Right lung (tissue), 5 donors: ENCODE data around the gene MYO1G. TPM values are rescaled to one million over a fixed set of nuclear protein-coding genes. Genes with fewer than 3 reads are reported as not detected.
"Not testable (repeated sequence)": the region's sequence is repeated elsewhere in the genome, so short reads cannot be mapped to it uniquely, and the experiment has no call there.

ENCODE experiments used
- DNase-seq, 2 donors: peaks; one replicate each; pipeline ENCODE4 v3.0.0-alpha.2; 2013
- polyA plus RNA-seq, 5 donors: library from polyadenylated mRNA; unstranded; fragments of 120-200 nt; gene quantifications; one replicate each; pipeline versions ENCODE4 v1.2.1 to v1.2.3, GENCODE V29; 2013; ENCODE audit warnings: inconsistent platforms in 1 of 5, low replicate concordance in 1 of 5; ENCODE audit not compliant: insufficient read length in 5 of 5, insufficient read depth in 1 of 5

Gene MYO1G
- polyA plus RNA-seq, 5 donors = 0.86 to 1.8 (median 1.5) TPM

DNA sequence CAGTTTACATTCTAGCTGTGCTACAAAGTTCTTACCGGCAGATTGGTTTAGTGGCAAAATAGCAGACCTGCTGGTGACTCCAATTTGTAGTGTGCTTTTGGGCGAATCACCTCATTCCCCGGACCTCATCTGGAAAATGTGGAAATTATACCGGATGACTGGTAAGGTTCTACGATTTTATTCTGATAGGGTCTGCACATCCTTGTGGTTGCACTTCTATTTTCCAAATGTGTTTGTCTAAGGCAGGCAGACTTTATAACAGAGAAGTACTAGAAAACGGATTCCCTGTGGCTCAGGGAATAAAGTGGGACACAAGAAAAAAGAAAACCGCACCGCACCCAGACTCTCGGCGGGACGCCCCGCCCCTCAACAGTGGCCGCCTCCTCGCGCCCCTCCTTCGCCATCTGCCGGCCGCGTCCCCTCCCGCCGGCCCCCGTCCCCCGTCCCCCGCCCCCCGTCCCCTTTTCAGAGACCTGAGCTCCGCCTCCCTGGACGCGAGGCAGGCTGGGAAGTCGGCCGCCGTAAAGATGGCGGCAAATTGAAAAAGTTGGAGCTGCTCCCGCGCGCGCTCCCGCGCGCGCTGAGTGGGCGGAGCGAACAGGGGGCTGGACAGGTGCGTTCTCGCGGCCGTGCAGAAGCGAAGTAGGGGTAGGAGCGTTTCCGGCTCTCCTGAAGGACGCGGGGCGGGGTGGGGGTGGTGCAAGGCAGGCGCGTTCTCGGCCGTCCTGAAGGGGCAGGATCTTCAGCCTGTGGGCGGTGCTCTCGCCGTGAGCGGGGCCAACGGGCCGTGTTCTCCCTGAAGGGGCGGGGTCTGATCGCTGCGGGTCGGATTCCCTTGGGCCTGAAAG, 20.7 kb upstream of the MYO1G start:
- peak; percentile 99 for DNase-seq

DNA sequence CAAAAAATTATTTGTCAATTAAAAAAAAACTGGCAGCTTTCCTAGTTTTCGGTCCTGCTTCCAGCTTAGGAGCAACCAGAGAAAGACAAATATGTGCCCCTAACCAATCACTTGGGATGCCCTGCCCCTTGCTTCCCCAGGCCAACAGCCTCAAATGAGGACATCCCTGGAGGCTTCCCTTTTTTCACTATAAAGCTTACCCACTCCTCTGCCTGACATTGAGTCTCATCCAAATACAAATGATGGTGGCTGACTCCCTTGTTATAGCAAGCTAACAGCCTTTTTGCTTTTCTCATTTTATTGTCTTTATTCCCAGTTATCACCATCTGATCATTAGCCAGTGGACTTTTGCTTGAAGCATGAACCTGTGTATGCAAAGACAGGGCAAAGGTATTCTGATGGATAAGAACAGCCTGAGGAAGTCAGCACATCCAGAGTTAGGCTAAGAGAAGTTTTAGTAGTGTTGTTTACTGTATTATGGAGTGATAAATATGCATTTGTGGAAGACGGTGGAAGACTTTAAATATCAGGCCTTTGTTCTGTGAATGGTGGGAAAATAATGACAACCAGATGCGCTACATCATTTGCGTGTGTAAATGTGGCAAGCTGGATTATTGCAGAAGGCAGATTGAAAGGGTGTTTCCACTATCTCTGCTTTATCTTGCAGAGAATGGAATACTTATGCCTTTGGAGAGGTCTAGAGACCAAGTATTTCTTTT, 19.5 kb upstream of the MYO1G start:
- DNase-seq = no peak

DNA sequence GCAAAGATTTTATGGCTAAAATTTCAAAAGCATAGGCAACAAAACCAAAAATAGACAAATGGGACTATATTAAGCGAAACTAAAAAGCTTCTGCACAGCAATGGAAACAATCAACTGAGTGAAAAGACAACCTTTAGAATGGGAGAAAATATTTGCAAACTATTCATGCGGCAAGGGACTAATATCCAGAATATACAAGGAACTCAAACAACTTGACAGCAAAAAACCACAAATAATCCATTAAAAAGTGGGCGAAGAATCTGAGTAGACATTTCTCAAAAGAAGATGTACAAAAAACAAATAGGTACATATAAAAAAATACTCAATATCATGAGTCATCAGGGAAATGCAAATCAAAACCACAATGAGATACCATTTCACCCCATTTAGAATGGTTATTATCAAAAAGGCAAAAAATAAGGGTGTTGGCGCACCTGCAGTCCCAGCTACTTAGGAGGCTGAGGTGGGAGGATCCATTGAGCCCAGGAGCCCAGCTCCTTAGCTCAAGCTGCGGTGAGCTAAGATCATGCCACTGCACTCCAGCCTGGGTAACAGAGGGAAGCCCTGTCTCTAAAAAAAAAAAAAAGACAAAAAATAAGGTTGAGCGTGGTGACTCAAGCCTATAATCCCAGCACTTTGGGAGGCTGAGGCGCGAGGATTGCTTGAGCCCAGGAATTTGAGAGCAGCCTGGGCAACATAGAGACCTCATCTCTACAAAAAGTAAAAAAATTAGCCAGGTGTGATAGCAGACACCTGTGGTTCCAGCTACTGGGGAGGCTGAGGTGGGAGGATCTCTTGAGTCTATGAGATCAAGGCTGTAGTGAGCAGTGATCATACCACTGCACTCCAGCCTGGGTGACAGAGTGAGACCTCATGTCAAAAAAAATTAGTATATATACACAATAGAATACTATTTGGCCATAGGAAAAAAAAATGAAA, 17.0 kb upstream of the MYO1G start:
- DNase-seq = no peak

DNA sequence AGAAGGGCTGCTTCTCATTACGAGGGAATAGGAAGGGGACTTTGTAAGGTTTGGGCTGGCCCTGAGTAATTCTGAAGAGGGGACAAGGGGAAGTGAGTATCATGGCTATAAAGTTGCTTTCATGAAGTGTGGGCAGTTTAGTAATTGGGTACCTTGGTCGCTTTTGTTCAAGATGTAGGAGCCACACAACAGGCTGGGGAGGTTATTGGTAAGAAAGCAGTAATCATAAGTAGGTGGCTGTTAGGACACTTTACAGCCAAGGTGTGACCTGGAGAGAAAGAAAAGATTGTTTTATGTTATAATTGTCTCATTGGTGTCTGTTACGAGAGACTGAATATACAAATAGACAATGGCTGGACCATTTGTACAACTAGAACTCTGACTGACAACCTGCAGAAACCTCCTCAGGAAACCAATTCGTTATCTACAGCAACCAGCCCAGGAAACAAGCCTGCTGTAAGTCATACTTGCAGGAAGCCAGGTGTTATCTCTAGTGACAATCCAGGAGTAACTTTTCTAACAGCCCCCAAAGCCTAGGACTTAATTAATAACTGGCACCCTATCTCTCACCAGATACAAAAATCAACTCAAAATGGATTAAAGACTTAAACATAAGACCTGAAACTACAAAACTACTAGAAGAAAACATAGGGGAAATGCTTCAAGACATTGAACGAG, 16.2 kb upstream of the MYO1G start:
- no peak for DNase-seq

DNA sequence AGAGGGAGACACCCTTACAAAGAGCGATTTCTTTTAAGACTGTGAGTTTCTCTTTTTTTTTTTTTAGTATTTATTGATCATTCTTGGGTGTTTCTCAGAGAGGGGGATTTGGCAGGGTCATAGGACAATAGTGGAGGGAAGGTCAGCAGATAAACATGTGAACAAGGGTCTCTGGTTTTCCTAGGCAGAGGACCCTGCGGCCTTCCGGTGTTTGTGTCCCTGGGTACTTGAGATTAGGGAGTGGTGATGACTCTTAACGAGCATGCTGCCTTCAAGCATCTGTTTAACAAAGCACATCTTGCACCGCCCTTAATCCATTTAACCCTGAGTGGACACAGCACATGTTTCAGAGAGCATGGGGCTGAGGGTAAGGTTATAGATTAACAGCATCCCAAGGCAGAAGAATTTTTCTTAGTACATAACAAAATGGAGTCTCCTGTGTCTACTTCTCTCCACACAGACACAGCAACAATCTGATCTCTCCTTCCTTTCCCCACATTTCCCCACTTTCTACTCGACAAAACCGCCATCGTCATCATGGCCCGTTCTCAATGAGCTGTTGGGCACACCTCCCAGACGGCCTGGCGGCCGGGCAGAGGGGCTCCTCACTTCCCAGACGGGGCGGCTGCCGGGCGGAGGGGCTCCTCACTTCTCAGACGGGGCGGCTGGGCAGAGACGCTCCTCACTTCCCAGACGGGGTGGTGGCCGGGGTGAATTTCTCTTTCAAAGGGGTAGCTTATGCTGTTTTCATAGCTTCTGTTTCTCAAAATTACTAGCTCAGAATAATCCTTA, 13.4 kb upstream of the MYO1G start:
- not testable (repeated sequence) for DNase-seq

DNA sequence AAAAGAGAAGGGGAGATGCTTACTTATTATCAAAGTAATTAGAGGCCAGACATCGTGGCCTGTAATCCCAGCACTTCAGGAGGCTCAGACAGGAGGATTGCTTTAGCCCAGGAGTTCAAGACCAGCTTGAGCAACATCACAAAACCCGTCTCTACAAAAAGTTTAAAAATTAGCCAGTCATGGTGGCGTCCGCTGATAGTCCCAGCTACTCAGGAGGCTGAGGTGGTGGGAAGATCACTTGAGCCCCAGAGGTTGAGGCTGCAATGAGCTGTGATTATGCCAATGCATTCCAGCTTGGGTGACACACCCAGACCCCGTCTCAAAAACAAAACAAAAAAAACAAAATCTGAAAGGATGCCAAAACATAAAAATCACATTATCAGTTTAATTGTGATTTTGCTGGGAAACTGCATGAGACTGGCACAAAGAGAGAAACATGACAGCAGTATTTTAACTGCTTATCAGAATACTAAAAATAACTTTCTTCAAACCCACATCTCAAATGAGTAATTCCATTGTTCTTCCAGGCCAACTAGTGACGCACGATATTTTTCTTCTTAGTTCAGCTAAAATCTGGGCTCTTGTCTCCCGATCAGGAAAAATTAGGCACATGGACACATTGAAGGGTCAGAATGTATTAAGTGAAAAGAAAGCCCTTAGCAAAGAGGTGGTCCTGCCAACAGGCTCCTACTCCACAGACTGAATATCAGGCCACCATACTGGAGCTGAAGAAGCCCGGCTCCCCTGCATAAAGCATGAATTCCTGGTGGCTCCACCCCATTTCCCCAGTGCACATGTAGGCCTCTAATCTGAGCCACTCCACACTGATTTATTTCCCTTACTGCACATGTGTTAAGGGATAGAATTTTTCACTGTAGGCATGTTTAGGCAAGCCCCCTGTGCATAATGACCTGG, 11.6 kb upstream of the MYO1G start:
- DNase-seq = no peak

DNA sequence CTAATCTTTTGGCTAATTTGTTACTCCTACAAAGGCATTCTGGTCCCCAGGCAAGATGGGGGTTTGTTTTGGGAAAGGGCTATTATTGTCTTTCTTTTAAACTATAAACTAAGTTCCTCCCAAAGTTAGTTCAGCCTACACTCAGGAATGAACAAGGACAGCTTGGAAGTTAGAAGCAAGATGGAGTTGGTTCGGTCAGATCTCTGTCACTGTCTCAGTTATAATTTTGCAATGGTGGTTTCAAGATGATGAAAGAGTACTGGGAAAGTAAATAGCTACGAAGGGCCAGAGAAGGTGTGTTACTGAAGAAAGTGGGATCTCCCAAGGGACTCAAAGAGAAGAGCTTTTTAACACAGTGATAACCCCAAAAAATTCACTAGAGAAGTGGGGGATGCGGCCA, 10.3 kb upstream of the MYO1G start:
- DNase-seq = no peak

DNA sequence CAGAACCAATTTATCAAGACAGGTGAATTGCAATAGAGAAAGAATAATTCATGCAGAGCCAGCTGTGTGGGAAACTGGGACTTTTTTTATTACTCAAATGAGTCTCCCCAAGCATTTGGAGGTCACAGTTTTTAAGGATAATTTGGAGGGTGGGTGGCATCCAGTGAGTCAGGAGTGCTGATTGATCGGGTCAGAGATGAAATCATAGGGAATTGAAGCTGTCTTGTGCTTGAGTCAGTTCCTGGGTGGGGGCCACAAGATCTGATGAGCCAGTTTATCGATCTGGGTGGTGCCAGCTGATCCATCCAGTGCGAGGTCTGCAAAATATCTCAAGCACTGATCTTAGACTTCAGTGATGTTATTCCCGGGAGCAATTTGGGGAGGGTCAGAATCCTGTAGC, 9.9 kb upstream of the MYO1G start:
- DNase-seq = no peak

DNA sequence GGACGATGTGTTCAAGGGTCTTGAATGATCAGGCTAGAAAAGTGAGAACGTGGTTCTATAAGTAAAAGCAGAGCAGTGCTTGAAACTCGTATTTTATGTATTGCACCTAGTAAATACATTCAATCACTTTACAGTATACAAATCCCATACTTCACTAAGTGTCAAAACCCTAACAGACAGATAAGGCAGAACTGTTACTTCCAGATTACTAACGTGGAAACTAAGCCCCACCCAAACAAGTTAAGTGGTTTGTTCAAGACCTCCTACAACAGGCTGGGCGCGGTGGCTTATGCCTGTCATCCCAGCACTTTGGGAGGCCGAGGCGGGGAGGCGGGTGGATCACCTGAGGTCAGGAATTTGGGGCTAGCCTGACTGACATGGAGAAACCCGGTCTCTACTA, 9.2 kb upstream of the MYO1G start:
- no peak for DNase-seq

DNA sequence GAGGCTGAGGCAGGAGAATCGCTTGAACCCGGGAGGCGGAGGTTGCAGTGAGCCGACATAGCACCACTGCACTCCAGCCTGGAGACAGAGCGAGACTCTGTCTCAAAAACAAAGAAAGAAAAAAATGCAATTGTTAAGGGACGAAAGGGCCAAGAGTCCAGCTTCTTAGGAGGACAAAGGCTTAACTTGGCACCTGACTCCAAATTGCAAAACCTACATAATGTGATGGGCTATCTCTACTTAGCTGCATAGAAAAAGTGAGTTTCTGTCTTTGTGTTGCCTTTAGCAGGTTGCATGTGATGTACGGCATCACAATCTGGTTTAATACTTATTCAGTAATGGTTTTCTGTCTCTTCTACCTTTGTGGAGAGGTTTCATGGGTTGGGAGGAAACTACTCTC, 8.6 kb upstream of the MYO1G start:
- no peak for DNase-seq

DNA sequence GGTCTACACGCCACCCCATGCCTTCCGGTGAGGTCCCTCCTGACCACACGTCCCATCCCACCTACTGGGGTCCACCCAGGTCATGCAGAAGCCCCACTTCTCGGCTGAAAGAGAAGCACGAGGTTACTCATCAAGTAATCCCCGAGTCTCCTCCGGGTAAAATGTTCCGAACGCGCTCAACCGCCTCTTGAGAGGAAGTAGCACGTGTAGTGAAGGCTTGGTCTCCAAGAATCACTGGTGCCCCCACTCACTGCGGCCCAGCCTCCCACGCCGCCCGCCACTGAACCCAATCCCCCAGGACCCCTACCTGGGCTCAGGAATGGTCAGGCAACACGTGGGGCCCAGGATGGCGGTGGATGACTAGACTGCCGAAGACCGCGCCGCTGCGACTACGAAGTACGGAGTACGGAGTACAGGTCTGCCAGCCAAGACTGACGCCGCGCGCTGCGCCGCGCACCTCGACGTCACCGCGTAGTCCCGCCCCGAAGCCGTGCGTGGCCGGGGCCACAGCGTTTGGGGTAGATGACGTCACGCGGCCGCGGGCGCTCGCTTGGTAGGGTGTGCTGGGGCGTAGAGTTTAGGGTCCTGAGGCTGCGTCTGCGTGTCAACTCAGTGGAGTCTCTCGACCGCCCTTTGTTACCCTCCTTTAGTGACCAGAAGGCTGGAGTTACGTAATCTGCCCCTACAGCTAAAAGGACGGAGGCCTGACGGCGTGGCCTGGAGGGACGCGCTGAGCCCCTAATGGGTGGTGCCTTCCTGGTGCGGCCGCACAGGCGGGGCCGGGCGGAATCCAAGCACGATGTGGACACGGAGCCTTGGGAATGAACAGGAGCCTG, 7.6 kb upstream of the MYO1G start:
- peak; percentile 95 to 96 for DNase-seq

DNA sequence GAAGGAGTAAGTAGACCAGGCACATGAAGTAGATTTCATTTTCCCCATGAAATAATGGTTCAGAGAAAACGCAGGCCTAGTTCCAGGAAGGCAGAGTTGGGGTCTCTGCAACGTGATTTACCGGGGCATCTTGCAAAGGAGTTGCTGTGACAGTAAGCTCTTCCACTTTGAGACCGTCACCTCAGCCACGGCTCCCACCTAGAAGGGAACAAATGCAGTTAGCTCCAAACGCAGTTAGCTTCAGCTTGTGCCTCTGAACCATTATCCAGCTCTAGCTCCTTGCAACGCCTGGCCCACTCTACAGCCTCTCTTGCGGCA, 7.0 kb upstream of the MYO1G start:
- no peak for DNase-seq

DNA sequence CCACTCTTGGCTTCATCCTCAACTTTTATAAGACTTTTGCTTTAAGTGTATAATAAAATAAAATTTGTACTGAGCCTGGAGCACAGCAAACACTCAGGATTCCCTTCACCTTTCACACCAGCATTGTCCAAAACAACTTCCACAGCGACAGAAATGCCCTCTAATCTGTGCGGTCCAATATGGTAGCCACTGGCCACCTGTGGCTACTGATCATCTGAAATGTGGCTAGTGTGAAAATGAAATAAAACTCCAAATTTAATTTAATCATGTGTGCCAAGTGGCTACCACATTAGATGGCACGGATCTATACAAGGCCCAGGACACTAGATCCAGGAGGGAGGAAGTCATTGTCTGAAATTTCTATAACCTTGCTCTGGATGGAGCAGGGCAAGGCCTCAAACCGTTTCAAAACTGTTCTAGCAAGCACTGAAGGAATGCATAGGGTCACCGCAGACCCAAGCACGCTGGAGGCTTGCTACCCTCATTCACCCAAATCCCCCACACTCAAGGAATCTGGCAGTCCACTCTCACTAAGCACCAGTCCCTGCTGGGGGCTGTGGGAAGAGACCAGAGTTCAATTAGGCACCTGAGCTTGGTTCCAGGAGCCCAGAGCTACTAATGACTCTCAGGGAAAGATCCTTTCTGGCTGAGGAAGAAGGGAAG, 6.3 kb upstream of the MYO1G start:
- DNase-seq = no peak

DNA sequence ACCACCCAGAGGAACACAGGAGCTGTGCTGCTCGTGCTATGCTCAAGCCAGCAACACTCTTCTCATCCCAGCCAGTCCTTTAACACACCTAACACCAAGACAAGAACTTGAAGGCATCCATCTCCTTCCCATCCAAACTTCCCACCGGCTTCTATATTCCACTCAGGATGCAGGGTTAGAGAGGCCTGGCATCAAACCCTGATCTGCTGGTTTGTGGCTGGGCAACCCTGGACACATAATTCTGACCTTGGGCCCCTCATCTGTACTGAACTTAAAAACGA, 5.6 kb upstream of the MYO1G start:
- no peak for DNase-seq

DNA sequence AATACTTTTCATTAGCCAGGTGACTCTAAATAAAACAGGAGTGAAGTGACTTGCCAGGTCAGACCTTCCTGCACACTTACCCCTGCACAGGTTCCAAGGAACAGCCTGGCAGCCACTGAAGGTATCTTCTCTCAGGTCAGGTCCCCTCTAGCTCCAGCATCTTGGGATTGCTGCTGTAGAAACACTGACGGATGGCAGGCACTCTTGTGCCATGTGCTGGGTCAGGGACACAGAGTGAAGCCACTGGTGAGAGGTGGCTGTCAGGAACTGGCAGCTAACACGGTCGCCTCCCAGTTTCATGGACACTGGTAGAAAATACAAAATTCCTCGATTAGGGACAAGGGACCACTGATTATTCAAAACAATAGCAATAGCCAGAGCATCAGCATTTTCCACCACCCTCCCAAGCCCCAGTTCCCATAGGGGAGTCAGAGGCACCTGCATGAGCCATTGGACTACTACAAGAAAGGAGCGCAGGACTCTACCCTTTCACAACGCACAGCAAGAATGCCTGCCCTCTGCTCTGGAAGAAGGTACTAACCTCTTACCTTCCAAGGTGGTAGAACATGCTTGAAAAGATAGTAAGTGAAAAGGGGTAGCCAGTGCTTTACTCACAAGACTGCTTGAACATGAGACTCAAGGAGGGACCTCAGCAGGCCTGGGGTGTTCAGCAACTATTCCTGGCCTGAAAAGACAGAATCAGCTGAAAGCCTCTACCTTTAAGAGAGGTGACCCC, 5.1 kb upstream of the MYO1G start:
- DNase-seq = no peak

DNA sequence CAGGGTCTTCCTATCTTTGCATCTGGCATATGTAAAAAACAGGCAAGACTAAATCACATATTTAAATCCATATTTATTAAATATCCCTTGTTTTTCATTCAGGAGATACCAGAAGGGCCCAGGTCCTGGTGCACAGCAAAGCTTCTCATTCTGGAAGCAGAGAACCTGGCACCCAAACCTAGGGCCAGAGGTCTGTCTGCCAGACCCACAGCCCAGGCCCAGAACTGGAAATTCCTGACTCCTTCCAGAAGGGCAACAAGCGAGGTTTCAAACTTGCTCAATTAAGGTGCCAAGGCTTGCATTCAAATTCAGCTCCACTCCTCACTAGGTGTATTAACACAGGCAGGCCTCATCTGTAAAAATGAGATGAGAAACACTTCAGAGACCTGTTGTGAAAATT, 4.2 kb upstream of the MYO1G start:
- no peak for DNase-seq

DNA sequence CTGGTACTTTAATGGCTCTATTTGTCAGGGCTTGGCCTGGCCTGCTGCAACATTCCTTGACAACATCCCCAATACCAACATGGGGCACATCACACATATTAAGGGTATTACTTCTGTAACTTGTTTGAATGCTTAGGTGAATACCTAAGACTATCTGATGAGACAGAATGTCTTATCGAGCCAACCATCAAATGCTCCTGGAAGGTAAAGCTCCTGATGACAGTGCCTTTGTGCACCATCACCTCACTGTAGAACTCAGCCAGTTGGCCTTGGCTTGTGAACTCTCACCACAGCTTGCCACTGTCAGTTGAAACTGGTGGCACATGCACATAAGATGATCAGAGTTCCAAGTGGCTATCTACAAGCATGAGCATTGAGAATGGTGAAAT, 3.7 kb upstream of the MYO1G start:
- DNase-seq = no peak
